GF-D8 (cell line): ENCODE results near the gene NTRK1.

ENCODE experiments used
- DNase-seq: peaks from one replicate; lab custom pipeline; 2025; lab: John Stamatoyannopoulos, UW

The NTRK1 gene

DNA sequence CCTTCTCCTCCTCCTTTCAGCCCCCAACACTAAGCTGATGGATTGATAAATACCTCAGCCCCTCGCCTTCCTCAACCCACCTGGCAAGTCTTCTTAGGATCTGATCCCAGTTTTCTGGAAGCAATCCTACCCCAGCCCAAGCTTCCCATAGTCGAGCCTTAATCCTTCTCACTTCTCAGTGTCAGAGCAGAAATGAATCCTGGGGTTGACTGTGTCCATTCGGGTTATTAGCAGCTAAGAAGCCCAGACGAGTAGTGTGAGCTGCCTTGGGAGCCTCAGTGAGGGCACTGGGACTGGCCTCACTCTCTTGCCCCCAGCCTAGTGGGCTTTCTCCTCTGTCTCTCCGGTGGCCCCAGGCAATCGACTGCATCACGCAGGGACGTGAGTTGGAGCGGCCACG, 20.4 kb downstream of the NTRK1 start:
- DNase-seq = no peak

DNA sequence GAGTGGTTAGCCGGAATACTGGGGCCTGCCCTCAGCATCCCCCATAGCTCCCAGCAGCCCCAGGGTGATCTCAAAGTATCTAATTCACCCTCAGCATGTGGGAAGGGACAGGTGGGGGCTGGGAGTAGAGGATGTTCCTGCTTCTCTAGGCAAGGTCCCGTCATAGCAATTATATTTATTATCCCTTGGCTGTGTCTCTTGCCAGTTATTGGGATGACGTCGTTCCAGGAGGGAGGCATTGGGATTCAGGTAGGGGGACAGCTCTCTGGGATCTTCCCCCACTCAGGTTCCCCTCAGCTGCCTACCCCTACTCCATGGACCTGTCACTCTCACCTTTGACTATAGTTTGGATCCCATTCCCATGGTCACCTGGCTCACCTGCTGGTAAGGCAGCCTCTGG, 21.0 kb downstream of the NTRK1 start:
- DNase-seq = no peak

DNA sequence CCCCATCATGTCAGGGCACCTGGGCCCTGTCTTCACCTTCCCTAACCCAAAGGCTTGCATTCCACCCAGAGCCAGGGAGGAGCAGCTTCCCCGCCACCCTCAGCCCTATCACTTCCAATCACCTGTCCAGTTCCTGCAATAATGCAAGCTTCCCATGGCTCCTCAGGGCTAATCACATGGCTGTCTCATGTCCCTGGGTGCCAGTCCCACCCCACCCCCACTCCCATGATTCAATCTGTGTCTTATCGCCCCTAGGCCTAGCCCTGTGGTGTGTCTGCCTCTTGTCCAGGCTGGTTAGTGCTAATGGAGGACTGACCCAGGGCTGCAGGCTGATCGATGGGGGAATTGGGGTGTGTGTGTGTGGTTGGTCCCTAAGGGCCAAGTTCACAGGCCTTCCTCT, 21.9 kb downstream of the NTRK1 start:
- no peak for DNase-seq

DNA sequence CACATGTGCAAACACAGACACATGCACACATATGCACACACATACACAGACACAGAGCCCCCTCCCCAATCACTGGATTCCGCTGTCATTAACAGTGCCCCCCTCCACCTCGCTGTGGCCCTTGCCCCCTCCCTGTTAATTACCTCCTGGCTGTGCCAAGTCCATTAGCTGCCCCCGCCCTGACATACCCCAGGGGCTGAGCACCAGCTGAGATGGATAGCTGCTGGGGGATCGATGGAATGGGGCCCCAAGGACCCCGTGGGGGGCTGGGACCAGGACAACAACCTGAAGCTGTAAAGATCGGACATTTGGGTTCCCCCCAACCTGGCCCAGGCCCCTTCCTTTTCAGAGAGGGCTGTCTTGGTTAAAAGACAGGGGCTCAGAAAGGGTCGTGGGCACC, 23.3 kb downstream of the NTRK1 start:
- DNase-seq = no peak

DNA sequence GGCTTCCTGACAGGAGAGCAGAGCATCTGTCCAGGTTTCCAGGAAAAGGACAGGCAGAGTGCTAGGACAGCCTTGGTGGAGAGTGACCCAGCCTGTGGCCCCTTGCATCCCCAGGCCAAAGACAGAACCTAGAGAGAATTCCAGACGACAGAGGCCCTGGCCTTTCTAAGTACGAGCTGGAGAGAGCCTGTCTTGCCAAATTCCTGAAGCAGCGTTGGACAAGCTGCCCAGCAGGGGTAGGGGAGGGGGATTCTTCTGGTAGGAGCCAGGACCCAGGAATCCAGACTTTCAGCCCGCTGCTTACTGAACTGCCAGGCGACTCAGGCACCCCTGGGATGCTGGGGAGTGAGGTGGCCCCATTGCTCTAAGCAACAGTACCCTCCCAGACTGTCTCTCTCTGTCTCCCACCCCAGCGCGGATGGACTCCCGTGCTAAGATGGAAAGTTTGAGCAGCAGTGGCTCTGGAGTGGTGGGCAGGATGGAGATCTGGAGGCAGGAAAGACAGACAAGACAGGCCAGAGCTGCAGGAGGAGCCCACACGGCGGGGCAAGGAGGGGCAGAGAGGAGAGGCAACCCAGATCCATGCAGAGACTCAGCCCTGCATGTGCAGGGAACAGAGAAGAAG, 24.0 kb downstream of the NTRK1 start:
- DNase-seq = no peak

DNA sequence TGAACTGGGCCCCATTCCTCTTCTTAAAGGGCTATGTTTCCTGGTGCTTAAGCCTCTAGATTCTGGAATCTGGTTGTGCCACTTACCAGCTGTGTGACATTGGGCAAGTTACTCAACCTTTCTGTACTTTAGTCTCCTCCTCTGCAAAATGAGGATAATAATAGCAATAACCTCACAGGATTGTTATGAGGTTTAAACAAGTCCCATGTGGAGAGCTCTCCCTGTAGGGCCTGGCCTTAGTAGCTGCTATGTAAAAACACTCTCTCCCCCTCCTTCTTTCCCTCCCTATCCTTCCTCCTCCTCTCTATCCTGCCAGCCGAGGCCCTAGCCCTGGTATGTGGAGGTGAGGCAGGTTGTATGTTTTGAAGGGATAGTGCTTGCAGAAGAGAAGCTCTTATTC, 24.6 kb downstream of the NTRK1 start:
- no peak for DNase-seq

DNA sequence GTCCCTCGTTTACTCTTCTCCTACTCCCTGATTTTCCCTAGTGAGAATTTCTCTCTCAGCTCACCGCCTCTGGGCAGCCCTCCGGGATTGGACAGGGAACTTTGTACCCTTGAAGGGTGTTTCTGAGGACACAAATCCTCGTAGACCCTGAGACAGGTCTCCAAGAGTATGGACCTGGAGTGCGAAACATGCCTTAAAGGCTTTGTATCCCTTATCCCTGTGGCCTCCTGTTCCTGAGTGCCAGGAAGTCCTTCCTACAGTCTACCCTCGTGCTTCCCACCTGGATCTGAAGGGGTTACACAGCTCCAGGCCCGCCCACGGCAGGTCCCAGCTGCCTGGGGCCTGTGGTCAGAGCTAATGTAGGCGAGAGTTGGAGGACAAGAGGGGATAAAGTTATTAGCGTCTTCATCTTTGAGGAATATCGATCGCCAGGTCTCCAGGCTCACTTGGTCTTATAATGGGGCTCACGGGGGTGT, 25.3 kb downstream of the NTRK1 start:
- no peak for DNase-seq

DNA sequence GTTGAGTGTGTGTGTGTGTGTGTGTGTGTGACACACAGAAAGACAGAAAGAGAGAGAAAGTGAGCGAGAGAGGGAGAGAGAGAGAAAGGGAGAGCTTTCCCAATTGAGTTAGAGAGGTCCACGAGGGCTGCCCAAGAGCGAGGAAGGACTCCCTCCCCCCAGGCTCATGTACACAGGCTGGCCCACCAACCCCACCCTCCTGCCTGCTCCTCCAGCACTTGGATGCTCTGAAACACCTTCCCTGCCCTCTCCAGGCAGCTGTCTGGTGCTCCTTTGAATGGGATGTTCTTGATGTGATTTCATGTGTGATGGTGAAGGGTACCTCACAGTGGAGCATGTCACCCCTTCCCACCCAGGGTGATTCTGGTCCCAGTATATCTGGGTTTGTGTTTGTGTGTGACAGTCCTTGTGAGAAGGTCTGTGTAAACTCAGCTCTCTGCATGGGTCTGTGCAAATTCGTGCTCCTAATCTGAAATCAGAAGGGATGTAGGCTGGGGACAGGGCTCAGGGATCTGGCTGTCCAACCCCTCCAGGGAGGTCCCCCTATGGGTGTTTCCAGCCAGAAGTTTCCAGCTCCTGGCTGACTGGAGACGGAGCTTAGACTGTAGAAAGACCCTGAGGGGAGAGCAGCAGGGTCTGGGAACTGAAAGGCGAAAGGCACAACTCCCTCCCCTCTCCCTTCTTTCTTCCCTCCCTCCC, 26.1 kb downstream of the NTRK1 start:
- no peak for DNase-seq

DNA sequence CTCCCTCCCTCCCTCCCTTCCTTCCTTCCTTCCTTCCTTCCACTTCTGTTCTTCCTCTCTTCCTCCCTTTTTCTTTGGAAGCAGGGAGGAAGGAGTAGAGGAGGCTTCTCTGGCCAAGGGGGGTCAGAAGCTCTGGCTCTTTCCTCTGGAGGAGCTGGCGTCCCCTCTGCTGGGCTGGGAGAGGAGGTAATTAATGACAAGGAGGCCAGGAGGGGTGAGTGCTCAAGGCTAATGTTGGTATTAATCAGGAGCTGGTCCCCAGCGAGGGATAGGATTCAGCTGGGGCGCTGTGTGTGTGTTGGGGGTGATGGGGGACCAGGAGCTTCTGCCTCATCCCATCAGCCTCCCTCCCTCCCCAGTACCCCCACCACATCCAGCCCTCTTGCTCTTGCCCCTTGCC, 26.7 kb downstream of the NTRK1 start:
- no peak for DNase-seq

DNA sequence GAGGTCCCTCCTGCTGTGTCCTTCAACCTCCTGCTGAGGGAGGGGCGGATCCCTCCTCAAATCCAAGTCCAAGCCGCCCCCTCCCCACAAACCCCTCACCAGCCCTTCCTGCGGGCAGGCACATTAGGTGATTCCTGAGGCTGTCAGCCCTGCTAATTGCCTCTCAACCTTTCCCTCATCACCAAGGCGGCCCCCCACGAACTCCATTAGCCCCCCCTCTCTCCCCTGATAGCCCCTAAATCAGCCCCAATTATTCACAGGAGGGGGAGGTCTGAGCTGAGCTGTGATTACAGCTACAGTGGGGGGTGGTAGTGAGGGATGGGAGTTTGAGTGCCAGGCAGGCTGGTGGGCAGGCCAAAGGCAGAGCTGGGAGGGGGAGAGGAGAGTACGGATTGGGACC, 27.1 kb downstream of the NTRK1 start:
- DNase-seq = no peak

DNA sequence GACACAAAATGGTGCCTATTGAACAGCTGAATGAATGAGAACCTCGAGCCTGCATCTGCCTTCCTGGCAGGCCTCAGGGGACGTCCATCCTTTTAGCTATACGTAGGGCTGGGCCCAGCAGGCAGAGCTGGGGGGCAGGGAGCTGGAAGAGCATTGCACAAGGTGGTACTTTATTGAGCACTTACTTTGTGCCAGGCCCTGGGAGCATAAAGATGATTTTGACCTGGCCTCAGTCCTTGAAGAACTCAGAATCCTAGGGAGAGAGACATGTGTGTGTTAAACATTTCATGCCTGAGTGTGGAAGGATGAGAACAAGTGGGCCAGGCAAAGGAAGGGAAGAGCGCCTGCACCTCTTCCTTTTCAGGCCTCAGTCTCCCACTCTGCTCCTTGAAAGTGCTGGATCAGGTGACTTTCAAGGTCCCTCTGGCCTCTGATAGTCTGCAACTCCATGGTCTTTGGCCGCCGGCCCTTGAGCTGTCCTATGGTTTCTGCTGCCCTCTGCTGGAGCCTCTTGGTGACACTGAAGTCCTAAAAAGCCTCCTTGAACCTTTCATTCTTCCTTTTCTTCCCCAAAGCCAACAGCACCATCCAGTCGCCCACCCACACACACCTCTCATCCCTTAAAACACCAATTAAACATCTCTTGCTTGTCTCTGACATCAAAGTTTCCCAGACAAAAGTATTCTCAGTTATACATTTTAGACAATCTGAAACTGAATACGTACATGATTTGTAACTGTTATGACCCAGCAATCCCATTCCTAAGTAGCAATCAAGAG, 29.3 kb downstream of the NTRK1 start:
- peak; percentile 19 for DNase-seq

DNA sequence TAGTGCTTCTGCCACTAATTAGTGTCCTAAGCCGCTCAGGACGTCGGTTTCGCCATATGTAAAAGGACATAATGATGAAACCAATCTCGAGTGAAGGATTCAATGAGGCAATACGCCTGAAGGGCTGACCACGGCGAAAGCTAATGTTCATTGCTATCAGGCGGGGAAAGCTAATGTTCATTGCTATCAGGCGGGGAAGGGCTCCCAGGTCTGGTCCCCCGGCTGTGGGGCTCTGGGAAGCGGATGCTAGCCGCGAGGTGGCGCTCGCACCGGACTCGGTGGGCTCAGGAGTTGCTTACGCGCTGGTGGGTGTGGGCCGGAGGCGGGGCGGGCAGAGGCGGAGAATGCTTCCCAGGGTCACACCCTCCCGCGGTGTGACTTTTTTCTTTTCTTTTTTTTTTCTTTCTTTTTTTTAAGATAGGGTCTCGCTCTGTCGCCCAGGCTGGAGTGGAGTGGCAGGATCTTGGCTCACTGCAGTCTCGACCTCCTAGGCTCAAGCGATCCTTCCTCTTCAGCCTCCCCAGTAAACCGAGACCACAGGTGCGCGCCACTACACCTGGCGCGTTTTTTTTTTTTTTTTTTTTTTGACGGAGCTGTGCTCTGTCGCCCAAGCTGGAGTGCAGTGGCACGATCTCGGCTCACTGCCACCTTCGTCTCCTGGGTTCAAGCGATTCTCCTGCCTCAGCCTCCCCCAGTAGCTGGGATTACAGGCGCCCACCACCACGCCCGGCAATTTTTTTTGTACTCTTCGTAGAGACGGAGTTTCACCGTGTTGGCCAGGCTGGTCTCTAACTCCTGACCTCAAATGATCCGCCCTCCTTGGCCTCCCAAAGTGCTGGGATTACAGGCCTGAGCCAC, 31.8 kb downstream of the NTRK1 start:
- no peak for DNase-seq

DNA sequence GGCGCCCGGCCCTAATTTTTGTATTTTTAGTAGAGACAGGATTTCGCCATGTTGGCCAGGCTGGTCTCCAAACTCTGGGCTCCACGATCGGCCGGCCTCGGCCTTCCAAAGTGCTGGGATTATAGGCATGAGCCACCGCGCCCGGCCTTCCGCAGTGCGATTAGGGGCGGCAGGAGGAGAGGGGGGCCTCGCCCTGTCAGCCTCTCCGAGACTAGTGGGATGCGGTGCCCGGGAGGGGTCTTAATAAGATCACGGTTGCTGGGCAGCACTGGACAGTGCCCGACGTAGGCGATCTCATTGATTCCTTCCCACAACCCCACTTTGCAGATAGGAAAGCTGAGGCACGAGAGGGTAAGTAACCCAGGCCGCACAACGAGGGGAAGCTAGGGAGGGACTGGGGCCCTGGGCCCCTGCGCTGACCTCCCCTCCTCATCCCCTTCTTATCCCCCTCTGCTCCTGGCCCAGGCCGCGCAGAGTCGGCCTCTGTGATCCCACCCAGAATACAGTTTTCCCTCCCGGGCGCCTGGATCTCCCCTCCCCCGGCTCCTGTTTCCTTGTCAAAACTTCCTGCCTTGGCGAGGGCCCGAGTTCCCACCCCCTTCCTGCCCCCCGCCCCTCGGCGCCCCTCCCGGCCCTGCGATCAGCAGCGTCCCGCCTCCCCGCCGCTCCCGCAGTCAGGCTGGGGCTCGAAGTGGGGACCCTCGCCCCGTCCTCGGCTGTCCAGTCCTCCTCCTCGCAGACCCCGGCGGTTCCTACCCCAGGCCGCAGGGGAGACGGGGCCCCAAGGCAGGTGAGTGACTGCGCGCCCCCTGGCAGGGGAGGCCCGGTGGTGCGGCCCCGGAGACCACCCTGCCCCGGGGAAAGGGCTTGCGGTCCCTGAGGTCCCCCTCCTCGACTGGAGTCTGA, 32.6 kb downstream of the NTRK1 start, which contains the start of gene PEAR1:
Gene PEAR1, plus strand, starts transcription at position 671 of the 906 bp plus-strand sequence. CDS start 10,209 bp downstream, outside the sequence.
- DNase-seq = no peak

DNA sequence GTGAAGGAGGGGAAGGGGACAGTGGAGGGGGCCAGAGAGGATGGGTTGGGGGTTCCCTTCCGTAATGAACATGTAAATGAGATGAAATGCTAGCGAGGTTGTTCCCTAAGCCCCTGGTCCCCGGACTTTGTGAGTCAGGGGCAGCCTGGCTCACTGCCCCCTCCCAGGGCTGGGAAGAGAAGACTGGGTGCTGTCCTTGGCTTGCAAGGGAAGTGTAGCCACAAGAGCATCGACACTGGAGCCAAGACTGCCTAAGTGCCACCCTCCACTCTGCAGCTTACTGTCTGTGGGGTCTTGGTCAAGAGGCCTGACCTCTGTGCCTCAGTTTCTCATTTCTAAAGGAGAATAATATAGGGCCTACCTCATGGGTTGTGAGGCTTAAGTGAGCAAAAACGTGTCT, 33.3 kb downstream of the NTRK1 start:
- no peak for DNase-seq

DNA sequence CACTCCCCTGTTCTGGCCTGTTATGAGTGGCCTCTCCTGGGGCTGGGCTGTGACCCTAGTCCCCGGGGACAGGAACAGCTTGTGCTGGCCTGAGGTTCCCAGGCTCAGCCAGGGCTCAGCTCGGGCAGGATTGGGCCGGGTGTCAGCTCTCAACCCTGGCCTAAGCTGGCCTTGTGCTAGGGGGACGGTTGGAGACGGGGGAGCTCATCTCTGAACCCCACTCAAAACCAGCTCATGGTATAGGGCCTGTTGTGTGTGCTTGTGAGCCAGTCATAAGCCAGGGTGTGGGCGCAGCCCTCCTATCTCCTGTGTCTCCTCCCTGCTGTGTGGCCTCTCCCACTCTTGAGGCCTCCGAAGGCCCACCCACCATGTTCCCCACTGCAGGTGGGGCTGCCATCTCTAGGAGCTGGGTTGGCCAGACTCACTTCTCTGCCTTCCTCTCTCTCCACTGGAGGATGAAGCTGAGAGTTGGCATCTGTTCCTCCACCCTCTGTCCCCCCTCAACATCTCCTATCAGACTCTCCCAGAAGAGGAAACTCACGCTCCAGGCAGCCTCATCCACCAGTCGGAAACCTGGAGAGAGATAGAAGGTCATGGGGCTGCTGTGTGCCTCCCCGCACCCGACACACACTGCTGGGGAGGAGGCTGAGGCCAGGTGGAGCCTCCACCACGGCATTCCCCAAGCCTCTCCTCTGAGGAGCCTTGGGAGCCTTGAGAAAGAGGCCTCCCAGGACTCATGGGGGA, 34.2 kb downstream of the NTRK1 start:
- DNase-seq = no peak

DNA sequence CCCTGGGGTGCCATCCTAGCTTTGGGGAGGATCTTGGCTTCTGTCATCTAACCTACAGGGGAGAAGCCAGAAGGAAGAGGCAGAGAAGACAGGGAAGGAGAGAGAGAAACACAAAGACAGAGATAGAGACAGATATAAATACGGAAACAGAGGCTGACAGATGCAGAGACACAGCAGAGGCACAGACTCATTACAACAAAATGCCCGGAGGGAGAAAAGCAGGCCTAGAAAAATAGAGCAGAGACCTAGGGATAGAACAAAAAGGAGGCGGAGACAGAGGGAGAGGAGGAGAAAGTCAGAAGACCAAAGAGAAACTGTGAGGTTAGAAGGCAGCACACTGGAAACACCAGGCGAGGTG, 34.8 kb downstream of the NTRK1 start:
- DNase-seq = no peak

DNA sequence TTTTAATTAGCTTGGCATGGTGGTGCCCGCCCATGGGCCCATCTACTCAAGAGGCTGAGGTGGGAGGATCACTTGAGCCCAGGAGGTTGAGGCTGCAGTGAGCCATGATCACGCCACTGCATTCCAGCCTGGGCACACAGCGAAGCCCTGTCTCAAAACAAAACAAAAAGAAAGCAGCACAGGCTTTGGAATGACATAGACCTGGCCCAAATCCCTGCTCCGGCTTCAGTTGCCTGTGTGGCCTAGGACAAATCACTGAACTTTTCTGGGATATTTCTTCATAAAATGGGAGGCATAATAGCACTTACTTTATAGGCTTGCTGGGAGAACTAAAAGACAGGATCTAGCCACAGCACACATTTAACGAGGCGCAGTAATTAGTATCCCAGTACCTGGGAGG, 35.3 kb downstream of the NTRK1 start:
- DNase-seq = no peak

DNA sequence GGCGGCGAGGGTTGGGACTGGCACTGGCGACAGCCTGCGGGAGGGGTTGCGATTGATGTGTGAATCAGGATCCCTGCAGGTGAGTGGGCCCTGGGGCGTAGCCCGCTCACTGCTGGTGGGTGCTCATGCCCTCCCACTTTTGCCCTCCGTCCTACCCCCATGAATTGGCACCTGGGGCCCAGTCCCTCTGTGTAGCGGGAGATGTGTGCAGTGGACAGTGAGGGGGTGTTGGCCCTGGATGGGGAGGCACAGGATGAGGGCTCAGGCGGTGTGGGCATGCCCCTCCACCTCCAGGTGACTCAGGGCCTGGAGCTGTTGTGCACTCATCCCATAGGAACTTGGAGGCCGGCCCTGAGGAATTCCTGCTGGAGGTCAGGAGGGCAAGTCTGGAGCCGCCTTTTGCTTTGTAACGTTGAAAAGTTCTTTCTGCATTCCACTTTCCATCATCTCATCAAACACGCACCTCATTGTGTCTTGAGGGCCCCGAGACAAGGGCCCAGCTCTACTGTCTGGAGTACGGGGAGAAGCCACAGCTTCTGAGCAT, 35.9 kb downstream of the NTRK1 start:
- DNase-seq = no peak

DNA sequence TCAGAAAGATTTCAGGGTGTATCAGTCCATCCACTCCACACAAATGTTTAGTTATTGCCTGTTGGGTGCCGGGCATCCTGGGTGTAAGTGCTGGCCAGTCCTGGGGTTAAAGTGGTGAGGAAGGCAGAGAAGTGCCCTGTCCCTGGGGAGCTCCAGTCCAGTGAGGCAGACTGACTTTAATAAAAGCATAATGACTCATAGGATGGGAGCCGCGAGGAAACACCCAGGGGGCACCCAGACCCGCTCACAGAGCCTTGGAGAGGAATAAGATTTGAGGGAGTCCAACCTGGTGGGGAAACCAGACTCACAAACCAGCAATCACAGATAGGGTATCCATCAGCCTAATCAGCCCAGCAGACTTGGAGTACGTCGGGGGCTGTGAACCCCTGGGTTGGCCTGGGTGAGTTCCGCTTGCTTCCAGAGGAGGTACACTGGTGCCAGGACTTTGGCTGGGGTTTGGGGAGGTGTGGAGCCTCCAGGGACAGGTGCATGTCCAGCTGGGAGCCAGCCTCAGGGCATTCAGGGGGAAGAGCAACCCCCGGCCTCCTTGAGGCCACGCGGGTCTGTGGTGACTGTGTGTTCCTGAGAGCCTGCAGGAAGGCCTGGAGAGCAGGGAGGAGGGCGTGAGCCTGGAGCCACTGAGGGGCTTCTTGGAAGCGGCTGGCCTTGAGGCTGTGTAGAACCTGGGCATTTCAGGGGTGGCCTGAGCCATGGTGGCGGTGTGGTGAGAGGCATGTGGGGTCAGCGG, 36.6 kb downstream of the NTRK1 start:
- DNase-seq = no peak
